Measurements from ENCODE around the gene TGFBR3. TPM values are rescaled to one million over a fixed set of nuclear protein-coding genes. Genes with fewer than 3 reads are reported as not detected.

TGFBR3 gene
- total RNA-seq, 1 experiment from 2014 or later, result 2.4 TPM

GRCh38 chr1:91711504-91712247 lies 174.3 kb downstream of the TGFBR3 start:
- no peak overlapping the region for H4K91ac ChIP-seq (ENCODE audit: insufficient read length, low read depth, low read length)
- Mint-ChIP-seq H3K27me3 (ENCODE audit: low read depth) (no peaks in the 10 kb centered on the region), H3K36me3 (ENCODE audit: insufficient read depth in 1 of 3, low read depth in 3 of 3) (no peaks in the 10 kb centered on the region; a peak in 1 of 7 replicates), H3K4me3 (no peak overlapping the region), H3K27ac (no peak overlapping the region), H3K4me1 (peaks cover 14 to 23% of the 10 kb centered on the region in 2 experiments), H3K9me3 (no peaks in the 10 kb centered on the region)
- H3K27ac ChIP-seq (ENCODE audit: insufficient read length, low read depth, low read length), result no peak overlapping the region
- H3K14ac ChIP-seq (ENCODE audit: insufficient read depth, low read length), result no peak overlapping the region
- WGBS (ENCODE audit: extremely low coverage, insufficient read length, low lambda C conversion rate), result no CpG with 5 or more reads among the region's 5 CpGs
- no peak for DNase-seq
- H3K4me1 ChIP-seq (ENCODE audit: insufficient read depth, low read length), result no peaks in the 10 kb centered on the region
- H2BK20ac ChIP-seq (ENCODE audit: low read depth, low read length, poor library complexity, severe bottlenecking), result no peak overlapping the region
- TF ChIP-seq, protein P1, sequence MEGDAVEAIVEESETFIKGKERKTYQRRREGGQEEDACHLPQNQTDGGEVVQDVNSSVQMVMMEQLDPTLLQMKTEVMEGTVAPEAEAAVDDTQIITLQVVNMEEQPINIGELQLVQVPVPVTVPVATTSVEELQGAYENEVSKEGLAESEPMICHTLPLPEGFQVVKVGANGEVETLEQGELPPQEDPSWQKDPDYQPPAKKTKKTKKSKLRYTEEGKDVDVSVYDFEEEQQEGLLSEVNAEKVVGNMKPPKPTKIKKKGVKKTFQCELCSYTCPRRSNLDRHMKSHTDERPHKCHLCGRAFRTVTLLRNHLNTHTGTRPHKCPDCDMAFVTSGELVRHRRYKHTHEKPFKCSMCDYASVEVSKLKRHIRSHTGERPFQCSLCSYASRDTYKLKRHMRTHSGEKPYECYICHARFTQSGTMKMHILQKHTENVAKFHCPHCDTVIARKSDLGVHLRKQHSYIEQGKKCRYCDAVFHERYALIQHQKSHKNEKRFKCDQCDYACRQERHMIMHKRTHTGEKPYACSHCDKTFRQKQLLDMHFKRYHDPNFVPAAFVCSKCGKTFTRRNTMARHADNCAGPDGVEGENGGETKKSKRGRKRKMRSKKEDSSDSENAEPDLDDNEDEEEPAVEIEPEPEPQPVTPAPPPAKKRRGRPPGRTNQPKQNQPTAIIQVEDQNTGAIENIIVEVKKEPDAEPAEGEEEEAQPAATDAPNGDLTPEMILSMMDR (conservative IDR thresholded peaks at IDR 0.05), result no peak
- H3K9ac ChIP-seq (ENCODE audit: extremely low read depth, insufficient read length, low read length), result no peak overlapping the region
- H3K23ac ChIP-seq (ENCODE audit: insufficient read length, low read depth, low read length), result no peak overlapping the region
- H4K5ac ChIP-seq (ENCODE audit: insufficient read length, low read depth, low read length), result no peak overlapping the region
- H3K23me2 ChIP-seq (ENCODE audit: insufficient read length, low read depth, low read length, poor library complexity, severe bottlenecking), result no peaks in the 10 kb centered on the region
- H3K79me1 ChIP-seq (ENCODE audit: insufficient read depth, low read depth, low read length, poor library complexity, severe bottlenecking), result no peaks in the 10 kb centered on the region
- no peaks in the 10 kb centered on the region for H3K9me3 ChIP-seq (ENCODE audit: control insufficient read depth, low read depth, low read length)
- no peak overlapping the region for H2AFZ ChIP-seq (ENCODE audit: low read length)
- no peak overlapping the region for H3K4ac ChIP-seq (ENCODE audit: low read depth, low read length)
- no peak overlapping the region for H3K56ac ChIP-seq (ENCODE audit: insufficient read length, low read depth, low read length)
- H4K8ac ChIP-seq (replicated peaks; ENCODE audit: insufficient read length, low read depth, low read length), result no peak overlapping the region
- H3K4me2 ChIP-seq (ENCODE audit: insufficient read depth, insufficient read length, low read length), result no peak overlapping the region
- no peak overlapping the region for H2BK12ac ChIP-seq (ENCODE audit: insufficient read length, low read depth, low read length)
- no peak overlapping the region for H2BK15ac ChIP-seq (ENCODE audit: low read depth, low read length)
- H3K18ac ChIP-seq (ENCODE audit: insufficient read length, low read depth, low read length), result no peak overlapping the region
- no peak overlapping the region for H2AK5ac ChIP-seq (ENCODE audit: insufficient read length, low read length)
- H2BK5ac ChIP-seq (ENCODE audit: insufficient read length, low read length), result no peak overlapping the region
- no peaks in the 10 kb centered on the region for H4K20me1 ChIP-seq (ENCODE audit: control insufficient read depth, insufficient read depth, insufficient read length)
- H3K27me3 ChIP-seq (ENCODE audit: insufficient read depth, low read length), result no peaks in the 10 kb centered on the region
- H3K79me2 ChIP-seq (ENCODE audit: insufficient read depth, low read length), result no peaks in the 10 kb centered on the region
- H3T11ph ChIP-seq (ENCODE audit: low read length), result no peak overlapping the region
- no peak overlapping the region for H2BK120ac ChIP-seq (ENCODE audit: low read depth, low read length, poor library complexity, severe bottlenecking)
